Spinal cord (tissue), 10 donors: ENCODE data around the gene CDCA7L. TPM values are rescaled to one million over a fixed set of nuclear protein-coding genes. Genes with fewer than 3 reads are reported as not detected.

Experiments used
- DNase-seq, 6 donors: peaks; one replicate each; pipeline versions ENCODE4 v3.0.0 to v3.0.0-alpha.2; 2013 to 2015; ENCODE audit warnings: low spot score in 6 of 6, low read depth in 4 of 6
- H3K27ac ChIP-seq: one replicate; pipeline ENCODE4 v1.5.1; 2013; ENCODE audit warnings: low read depth, low read length, control low read depth
- H3K27me3 ChIP-seq: one replicate; pipeline ENCODE4 v1.6.1; 2013; ENCODE audit warnings: low read length; ENCODE audit not compliant: control insufficient read depth, insufficient read depth
- H3K36me3 ChIP-seq: one replicate; pipeline ENCODE4 v1.6.1; 2013; ENCODE audit warnings: low read length; ENCODE audit not compliant: control insufficient read depth, insufficient read depth
- H3K4me1 ChIP-seq: one replicate; pipeline ENCODE4 v1.6.1; 2013; ENCODE audit warnings: low read length; ENCODE audit not compliant: control insufficient read depth, insufficient read depth
- H3K4me3 ChIP-seq: one replicate; pipeline ENCODE4 v1.5.1; 2013; ENCODE audit warnings: low read depth, low read length, control low read depth
- H3K9me3 ChIP-seq: one replicate; pipeline ENCODE4 v1.6.1; 2013; ENCODE audit warnings: low read length; ENCODE audit not compliant: control insufficient read depth, insufficient read depth
- WGBS: methylation state at CpG from one replicate; pipeline ENCODE4 v1.1.5; 2013; ENCODE audit warnings: missing lambda C conversion rate; ENCODE audit not compliant: insufficient coverage; 5-methylcytosine and 5-hydroxymethylcytosine counted together
- long read RNA-seq, 4 donors: transcript quantifications; one replicate each; lab custom pipeline, GENCODE V29; 2026
- polyA plus RNA-seq, 2 donors: library from polyadenylated mRNA; unstranded; fragments of 120-200 nt; gene quantifications; one replicate each; pipeline ENCODE4 v1.2.1, GENCODE V29; 2013; ENCODE audit not compliant: insufficient read length in 2 of 2
- total RNA-seq, 2 donors: library from RNA; depleted of rRNA in 1 of 2; stranded (reverse); fragments of 120-200 nt in 1 of 2; fragments of >200 nt in 1 of 2; gene quantifications; one replicate each; pipeline versions ENCODE4 v1.2.3 to v1.2.4, GENCODE V29; 2013 to 2014
- donor health status: healthy.

CDCA7L gene, protein sequence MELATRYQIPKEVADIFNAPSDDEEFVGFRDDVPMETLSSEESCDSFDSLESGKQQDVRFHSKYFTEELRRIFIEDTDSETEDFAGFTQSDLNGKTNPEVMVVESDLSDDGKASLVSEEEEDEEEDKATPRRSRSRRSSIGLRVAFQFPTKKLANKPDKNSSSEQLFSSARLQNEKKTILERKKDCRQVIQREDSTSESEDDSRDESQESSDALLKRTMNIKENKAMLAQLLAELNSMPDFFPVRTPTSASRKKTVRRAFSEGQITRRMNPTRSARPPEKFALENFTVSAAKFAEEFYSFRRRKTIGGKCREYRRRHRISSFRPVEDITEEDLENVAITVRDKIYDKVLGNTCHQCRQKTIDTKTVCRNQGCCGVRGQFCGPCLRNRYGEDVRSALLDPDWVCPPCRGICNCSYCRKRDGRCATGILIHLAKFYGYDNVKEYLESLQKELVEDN
- total RNA-seq = 10 to 100 TPM; 32.2 to 44.1 TPM
- 10 to 100 TPM; 36.8 to 39.6 TPM for polyA plus RNA-seq
- long read RNA-seq, donor 1, transcript CDCA7L-203 (10 exons, 3,066 nt) = major isoform, 7 of 7 reads
- long read RNA-seq, donor 1, partial matches to known transcripts = 0 of 7 reads
- long read RNA-seq, donor 1, other reads (novel, unspliced or antisense) = 0 of 7 reads
- long read RNA-seq, donor 2, partial matches to known transcripts = 0 of 1 reads
- long read RNA-seq, donor 2, other reads (novel, unspliced or antisense) = 0 of 1 reads
- long read RNA-seq, donor 3, partial matches to known transcripts = 0 of 2 reads
- long read RNA-seq, donor 3, other reads (novel, unspliced or antisense) = 0 of 2 reads
- long read RNA-seq, donor 4, partial matches to known transcripts = 0 of 5 reads
- long read RNA-seq, donor 4, other reads (novel, unspliced or antisense) = 0 of 5 reads

DNA sequence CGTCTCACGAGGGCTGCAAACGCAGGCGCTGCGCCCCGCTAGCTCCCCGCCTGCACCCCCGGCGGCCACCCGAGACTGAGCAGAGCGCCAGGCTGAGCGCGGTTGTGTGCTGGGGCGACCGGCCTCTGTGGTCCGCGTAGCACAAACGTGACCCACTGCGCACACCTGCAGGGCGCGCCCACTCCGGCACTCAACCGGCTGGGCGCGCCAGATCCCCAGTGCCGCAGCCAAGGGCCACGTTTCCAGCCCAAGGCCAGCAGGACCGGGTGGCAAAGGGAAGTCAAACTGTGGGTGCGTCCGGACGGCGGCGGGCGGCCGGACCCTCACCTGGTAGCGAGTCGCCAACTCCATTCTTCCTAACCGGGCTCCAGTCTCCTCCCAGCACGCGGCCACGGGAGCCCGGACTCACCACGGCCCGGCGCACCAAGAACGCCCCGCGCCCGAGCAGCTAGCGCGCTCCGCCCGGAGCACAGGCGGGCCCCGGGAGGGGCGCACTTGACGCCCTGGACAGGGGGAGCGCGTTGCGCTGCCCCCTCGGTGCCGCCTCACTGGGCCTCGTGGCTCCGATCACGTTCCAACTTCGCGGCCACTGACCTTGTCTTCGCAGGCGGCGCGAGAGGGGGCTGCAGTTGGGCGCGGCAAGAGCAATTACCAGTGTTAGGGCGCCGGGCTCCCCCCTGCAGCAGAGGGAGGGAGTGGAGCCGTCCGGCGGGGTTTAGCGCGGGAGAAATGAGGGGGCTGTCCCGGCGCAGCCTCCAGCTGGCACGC is at the start of gene CDCA7L:
Gene CDCA7L (minus strand): TSS at position 446 of the 768 bp plus-strand sequence. CDS start 95 bp downstream, at position 351.
- no peaks in the 10 kb centered on the region for H3K9me3 ChIP-seq
- no peaks in the 10 kb centered on the region for H3K36me3 ChIP-seq
- peaks cover 16% of the 10 kb centered on the region for H3K4me1 ChIP-seq
- under 1% methylated on average over 83 of the region's 83 CpGs for WGBS
- DNase-seq = peak in 4 of 6 donors; percentile 48 to 89 (median 63)
- H3K27ac ChIP-seq = peak within 1 kb of the TSS; percentile 75
- H3K4me3 ChIP-seq = peak within 1 kb of the TSS; percentile 88
- H3K27me3 ChIP-seq = peaks cover 15% of the 10 kb centered on the region

DNA sequence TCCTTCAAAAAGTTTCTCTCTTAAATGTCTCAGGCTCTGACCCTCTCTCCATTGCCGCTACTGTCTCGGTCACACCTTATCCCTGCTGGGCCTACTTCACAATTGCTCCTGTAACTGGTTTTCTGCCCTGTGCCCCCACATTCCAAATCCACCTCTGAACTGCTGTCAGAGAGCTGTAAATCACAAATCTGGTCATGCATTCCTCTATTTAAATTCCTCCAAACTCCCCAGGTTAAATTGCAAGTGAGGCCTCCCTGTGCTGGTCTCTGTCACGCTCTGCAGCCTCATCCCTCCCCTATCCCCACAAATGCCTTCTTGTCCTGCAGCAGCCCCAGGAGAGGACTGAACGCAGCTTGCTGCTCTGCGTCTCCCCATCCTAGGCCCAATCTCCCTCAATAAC is 40.4 kb upstream of the CDCA7L start:
- H3K4me3 ChIP-seq = no peak overlapping the region
- no peaks in the 10 kb centered on the region for H3K9me3 ChIP-seq
- H3K4me1 ChIP-seq = no peaks in the 10 kb centered on the region
- DNase-seq = no peak
- H3K27me3 ChIP-seq = no peaks in the 10 kb centered on the region
- H3K36me3 ChIP-seq = no peaks in the 10 kb centered on the region
- 68% methylated on average over 5 of the region's 5 CpGs for WGBS
- H3K27ac ChIP-seq = no peak overlapping the region

DNA sequence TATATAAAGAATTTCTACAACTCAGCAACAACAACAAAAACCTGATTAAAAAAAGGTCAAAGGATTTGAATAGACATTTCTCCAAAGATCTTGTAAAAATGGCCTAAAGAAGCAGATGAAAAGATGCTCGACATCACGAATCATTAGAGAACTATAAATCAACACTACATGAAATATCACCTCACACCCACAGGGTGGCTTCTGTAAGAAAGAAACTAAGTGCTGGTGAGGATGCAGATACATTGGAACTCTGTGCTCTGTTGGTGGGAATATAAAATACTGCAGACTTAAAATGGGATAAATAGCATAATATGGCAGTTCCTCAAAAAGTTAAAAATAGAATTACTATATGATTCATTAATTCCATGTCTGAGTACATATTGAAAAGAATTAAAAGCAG is 38.3 kb upstream of the CDCA7L start:
- Histone ChIP-seq H3K9me3 (no peaks in the 10 kb centered on the region), H3K27ac (no peak overlapping the region), H3K36me3 (no peaks in the 10 kb centered on the region), H3K27me3 (no peaks in the 10 kb centered on the region), H3K4me3 (no peak overlapping the region), H3K4me1 (no peaks in the 10 kb centered on the region)
- no peak for DNase-seq
- no CpG with 5 or more reads among the region's 2 CpGs for WGBS

DNA sequence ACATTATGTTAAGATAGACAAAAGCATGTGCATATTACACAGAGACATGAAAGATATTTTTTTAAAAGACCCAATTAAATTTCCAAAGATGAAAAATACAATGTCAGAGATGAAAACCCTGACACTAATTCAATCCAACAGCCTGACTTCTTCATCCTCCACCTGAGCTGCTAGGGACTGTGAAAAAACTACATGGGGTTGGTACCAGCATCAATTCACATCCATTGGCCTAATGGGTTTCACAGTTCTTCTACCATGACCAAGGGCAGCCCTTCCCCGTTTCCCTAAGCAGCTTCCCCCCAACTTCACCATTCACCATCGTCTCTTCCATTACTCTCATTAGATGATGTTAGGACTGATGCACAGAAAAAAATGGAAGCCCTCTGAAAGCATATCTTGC is 37.4 kb upstream of the CDCA7L start:
- no peaks in the 10 kb centered on the region for H3K9me3 ChIP-seq
- WGBS = 83% methylated on average over 2 of the region's 2 CpGs
- H3K27ac ChIP-seq = no peak overlapping the region
- no peaks in the 10 kb centered on the region for H3K4me1 ChIP-seq
- H3K36me3 ChIP-seq = no peaks in the 10 kb centered on the region
- H3K4me3 ChIP-seq = no peak overlapping the region
- DNase-seq = no peak
- no peaks in the 10 kb centered on the region for H3K27me3 ChIP-seq

DNA sequence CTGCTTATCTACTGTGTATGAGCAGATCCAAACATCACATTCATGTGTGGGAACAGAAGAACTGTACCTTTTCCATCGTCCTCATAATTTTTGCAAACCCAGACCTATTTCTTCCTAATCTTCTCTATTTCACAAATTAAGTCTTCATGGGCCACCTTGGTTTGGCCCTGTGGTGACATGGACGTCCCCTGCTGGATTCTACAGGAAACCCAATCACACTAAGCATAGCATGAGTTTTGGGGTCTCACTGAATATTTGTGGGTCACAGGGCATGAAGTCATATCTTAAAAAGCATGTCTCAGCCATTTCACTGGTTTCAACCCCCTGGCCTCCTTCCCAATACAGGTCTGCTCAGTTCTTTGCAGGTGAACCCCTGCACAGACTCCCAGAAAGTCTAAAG is 35.8 kb upstream of the CDCA7L start:
- H3K4me3 ChIP-seq = no peak overlapping the region
- no peaks in the 10 kb centered on the region for H3K36me3 ChIP-seq
- no peaks in the 10 kb centered on the region for H3K27me3 ChIP-seq
- H3K27ac ChIP-seq = no peak overlapping the region
- no peaks in the 10 kb centered on the region for H3K4me1 ChIP-seq
- H3K9me3 ChIP-seq = no peaks in the 10 kb centered on the region
- WGBS = 100% methylated on average over 1 of the region's 2 CpGs
- DNase-seq = no peak

DNA sequence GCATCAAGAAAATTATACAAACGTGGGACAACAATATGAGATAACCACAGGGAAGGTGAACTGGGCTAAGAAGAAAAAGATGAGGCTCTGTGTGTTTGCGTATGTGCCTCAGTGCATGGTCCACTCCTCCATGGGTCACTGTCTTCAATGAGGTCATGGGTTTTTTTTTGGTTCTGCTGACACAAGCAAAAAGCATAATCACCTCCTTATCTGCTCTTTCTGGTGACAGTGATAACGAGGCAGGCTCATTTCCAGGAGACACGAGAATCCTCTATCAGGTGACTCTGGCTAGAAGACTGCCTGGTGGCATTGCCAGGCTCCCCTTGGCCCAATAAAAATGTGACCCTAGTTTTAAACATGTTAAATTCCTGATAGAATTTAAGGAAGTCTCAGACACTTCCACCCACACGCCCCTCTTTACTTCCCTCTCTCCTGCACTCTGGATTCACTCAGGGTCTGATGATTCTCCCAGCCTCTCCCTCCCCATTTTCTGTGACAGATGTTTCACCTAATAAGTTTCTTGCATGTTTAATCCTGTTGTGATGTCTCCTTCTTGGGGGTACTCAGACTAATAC is 35.3 kb upstream of the CDCA7L start:
- Histone ChIP-seq H3K9me3 (no peaks in the 10 kb centered on the region), H3K4me1 (no peaks in the 10 kb centered on the region), H3K27ac (no peak overlapping the region), H3K36me3 (no peaks in the 10 kb centered on the region), H3K27me3 (no peaks in the 10 kb centered on the region), H3K4me3 (no peak overlapping the region)
- WGBS = 63% methylated on average over 2 of the region's 5 CpGs
- no peak for DNase-seq

DNA sequence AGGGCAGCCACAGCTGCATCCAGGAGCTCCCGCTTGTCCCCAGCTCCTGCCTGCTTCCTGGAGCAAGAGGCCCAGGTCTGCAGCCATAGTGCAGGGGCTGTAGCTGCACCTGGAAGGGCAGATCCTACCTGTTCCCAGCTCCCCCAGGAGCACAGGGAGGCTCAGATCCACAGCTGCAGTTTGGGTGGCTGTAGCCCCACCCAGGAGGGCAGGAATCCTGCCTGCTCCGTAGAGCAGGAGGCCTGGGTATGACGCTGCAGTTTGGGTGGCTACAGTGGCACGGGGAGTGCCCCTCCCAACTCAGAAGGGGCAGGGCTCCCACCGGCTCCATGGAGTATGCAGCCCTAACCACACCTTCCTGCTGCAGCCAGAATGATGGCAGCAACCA is 26.7 kb upstream of the CDCA7L start:
- no peak overlapping the region for H3K27ac ChIP-seq
- no peak for DNase-seq
- no peaks in the 10 kb centered on the region for H3K36me3 ChIP-seq
- no peaks in the 10 kb centered on the region for H3K4me1 ChIP-seq
- H3K9me3 ChIP-seq = no peaks in the 10 kb centered on the region
- WGBS = 96% methylated on average over 4 of the region's 5 CpGs
- no peak overlapping the region for H3K4me3 ChIP-seq
- no peaks in the 10 kb centered on the region for H3K27me3 ChIP-seq

DNA sequence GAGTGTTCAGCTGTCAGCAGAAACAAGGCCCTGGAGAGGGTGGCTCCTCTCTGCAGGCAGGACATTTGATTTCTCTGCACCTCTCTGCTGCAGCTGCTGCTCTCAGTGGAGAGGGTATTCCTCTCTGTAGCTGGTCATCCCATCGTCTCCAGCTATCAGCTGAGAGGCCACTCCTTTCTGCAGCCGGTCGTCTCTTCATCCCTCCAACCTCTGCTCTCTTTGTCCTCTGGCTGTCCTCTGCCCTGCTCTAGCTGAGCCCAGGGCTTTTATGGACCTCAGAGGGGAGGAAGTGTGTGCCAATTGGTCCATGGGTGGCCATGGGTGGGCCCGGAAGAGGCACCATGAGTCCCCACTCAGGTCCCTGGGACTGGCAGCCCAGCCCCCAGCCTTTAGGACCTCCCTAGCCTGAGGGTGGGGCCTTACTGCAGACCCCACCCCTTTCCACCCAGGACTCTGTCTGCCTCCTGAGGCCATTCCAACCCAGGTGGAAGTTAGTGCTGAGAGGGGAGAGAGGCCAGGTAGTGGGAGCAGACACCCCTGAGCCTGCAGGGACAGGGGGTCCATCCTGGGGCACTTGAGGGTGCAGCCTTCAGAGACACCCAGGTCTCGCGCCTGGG is 26.2 kb upstream of the CDCA7L start:
- no peaks in the 10 kb centered on the region for H3K36me3 ChIP-seq
- no peaks in the 10 kb centered on the region for H3K27me3 ChIP-seq
- no peaks in the 10 kb centered on the region for H3K4me1 ChIP-seq
- WGBS = 100% methylated on average over 3 of the region's 6 CpGs
- no peak for DNase-seq
- H3K4me3 ChIP-seq = no peak overlapping the region
- H3K27ac ChIP-seq = no peak overlapping the region
- H3K9me3 ChIP-seq = no peaks in the 10 kb centered on the region

DNA sequence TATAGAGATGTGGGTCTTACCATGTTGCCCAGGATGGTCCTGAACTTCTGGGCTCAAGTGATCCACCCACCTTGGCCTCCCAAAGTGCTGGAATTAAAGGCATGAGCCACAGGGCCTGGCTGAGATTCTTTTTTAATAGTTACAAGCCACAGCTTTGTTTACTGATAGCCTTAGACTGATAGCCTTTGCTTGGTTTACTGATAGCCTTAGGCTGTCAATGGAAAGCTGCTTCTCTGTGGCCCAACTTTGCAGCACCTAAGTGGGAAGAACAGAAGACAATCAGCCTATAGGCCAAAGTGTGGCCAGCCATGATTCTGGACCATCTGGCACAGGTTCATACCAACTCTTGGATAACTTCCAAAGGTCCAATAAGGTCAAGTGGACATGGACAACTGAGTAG is 24.1 kb upstream of the CDCA7L start:
- Histone ChIP-seq H3K4me1 (no peaks in the 10 kb centered on the region), H3K4me3 (no peak overlapping the region), H3K27me3 (no peaks in the 10 kb centered on the region), H3K27ac (no peak overlapping the region), H3K36me3 (no peaks in the 10 kb centered on the region), H3K9me3 (no peaks in the 10 kb centered on the region)
- DNase-seq = no peak
